SU-DHL-6 (cell line): Measurements from ENCODE around the gene PKD1L1.

Experiments used
- H2AFZ ChIP-seq: fragments of 200-600 bp; sonication (generic); 2 replicates; pipeline ENCODE4 v1.6.1; 2014; ENCODE audit warnings: low read depth, mild to moderate bottlenecking, moderate library complexity, mixed read lengths, antibody characterized with exemption, low read length; ENCODE audit not compliant: severe bottlenecking
- H3F3A ChIP-seq: fragments of 200-600 bp; shearing (Covaris generic); 2 replicates; pipeline ENCODE4 v1.6.0; 2016; ENCODE audit warnings: antibody characterized with exemption, mild to moderate bottlenecking; ENCODE audit not compliant: insufficient read depth
- H3K27ac ChIP-seq: fragments of 200-600 bp; sonication (generic); 2 replicates; pipeline ENCODE4 v1.5.1; 2016; ENCODE audit warnings: low read depth, mild to moderate bottlenecking, low read length, moderate library complexity, mixed read lengths
- H3K27me3 ChIP-seq: fragments of 200-600 bp; sonication (generic), shearing (Covaris generic); 2 replicates; pipeline ENCODE4 v1.6.0; 2014; ENCODE audit warnings: mild to moderate bottlenecking, low read length
- H3K36me3 ChIP-seq: fragments of 200-600 bp; sonication (generic); 2 replicates; pipeline ENCODE4 v1.6.1; 2014; ENCODE audit warnings: mild to moderate bottlenecking, low read length, mixed read lengths
- H3K4me2 ChIP-seq: fragments of 300-600, 200-600 bp; shearing (Covaris generic), sonication (generic); 2 replicates; pipeline ENCODE4 v1.6.0; 2014; ENCODE audit warnings: low read length, low read depth, mild to moderate bottlenecking; ENCODE audit not compliant: poor library complexity, severe bottlenecking
- H3K4me3 ChIP-seq: fragments of 200-600 bp; sonication (generic); 2 replicates; pipeline ENCODE4 v1.5.1; 2014; ENCODE audit warnings: antibody characterized with exemption, low read length, mild to moderate bottlenecking, mixed read lengths; ENCODE audit not compliant: insufficient read depth, poor library complexity, severe bottlenecking
- H3K79me2 ChIP-seq: fragments of 200-600 bp; sonication (generic); 2 replicates; pipeline ENCODE4 v1.6.1; 2014; ENCODE audit warnings: mild to moderate bottlenecking, low read length, moderate library complexity; ENCODE audit not compliant: insufficient read depth
- H3K9ac ChIP-seq: fragments of 200-600 bp; sonication (generic); 2 replicates; pipeline ENCODE4 v1.7.0; 2014; ENCODE audit warnings: mild to moderate bottlenecking, low read length
- H3K9me2 ChIP-seq: fragments of 200-600 bp; sonication (generic); replicated peaks from 2 replicates; pipeline ENCODE4 v1.6.1; 2014; ENCODE audit warnings: low read length; ENCODE audit not compliant: insufficient read depth
- H3K9me3 ChIP-seq: fragments of 200-600 bp; sonication (generic); 2 replicates; pipeline ENCODE4 v1.6.1; 2014; ENCODE audit warnings: low read length, mixed read lengths; ENCODE audit not compliant: insufficient read depth
- H4K20me1 ChIP-seq: fragments of 200-600 bp; sonication (generic); 2 replicates; pipeline ENCODE4 v1.6.1; 2014; ENCODE audit warnings: low read depth, mild to moderate bottlenecking, antibody characterized with exemption, low read length, moderate library complexity, mixed read lengths
- CTCF ChIP-seq: fragments of 200-600 bp; sonication (generic); IDR thresholded peaks from one replicate; pipeline ENCODE4 v1.5.1; 2017; ENCODE audit warnings: antibody characterized with exemption, mild to moderate bottlenecking, low read length, moderate library complexity; ENCODE audit not compliant: insufficient read depth, poor library complexity, severe bottlenecking
- EZH2phosphoT487 ChIP-seq: fragments of 200-600 bp; sonication (generic), shearing (Covaris generic); conservative IDR thresholded peaks from 2 replicates; pipeline ENCODE4 v1.6.1; 2018; ENCODE audit warnings: mild to moderate bottlenecking, antibody characterized with exemption, low read length, moderate library complexity, mixed read lengths

Gene PKD1L1

GRCh38 chr7:47890125-47890524 is 58.1 kb downstream of the PKD1L1 start:
- TF ChIP-seq EZH2phosphoT487 (no peak), CTCF (no peak)
- Histone ChIP-seq H3K79me2 (no peaks in the 10 kb centered on the region), H3K9me2 (no peaks in the 10 kb centered on the region), H3K9me3 (no peaks in the 10 kb centered on the region), H2AFZ (no peak overlapping the region), H3K27ac (no peak overlapping the region), H3K36me3 (no peaks in the 10 kb centered on the region), H4K20me1 (no peaks in the 10 kb centered on the region), H3K4me3 (no peak overlapping the region), H3K4me2 (no peak overlapping the region), H3K9ac (no peak overlapping the region), H3F3A (no peaks in the 10 kb centered on the region), H3K27me3 (no peaks in the 10 kb centered on the region)

DNA sequence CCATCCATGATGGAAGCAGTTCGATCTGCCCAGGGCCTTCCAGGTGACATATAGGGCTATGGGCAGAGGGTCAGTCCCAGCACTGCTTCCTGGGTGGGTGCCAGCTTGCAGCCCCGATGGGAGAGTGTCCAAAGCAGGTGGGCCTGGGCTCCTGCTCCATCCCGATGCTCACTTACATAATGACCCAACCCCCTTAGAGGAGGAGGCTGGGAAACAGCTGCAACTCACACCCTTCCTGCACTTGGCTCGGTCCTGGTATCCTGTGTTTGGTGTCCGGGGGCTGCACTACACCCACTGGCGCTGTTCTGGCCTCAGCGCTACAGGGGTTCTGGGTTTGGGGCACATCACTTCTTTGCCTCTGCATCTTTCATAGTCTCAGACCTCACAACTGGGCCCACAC is 58.5 kb downstream of the PKD1L1 start:
- H3K4me2 ChIP-seq: no peak overlapping the region
- no peaks in the 10 kb centered on the region for H3K79me2 ChIP-seq
- H3F3A ChIP-seq: no peaks in the 10 kb centered on the region
- H3K9me3 ChIP-seq: no peaks in the 10 kb centered on the region
- no peaks in the 10 kb centered on the region for H3K9me2 ChIP-seq
- H3K27ac ChIP-seq: no peak overlapping the region
- no peak overlapping the region for H3K9ac ChIP-seq
- no peaks in the 10 kb centered on the region for H3K36me3 ChIP-seq
- no peak overlapping the region for H3K4me3 ChIP-seq
- TF ChIP-seq CTCF: no peak
- TF ChIP-seq EZH2phosphoT487: no peak
- H3K27me3 ChIP-seq: no peaks in the 10 kb centered on the region
- no peak overlapping the region for H2AFZ ChIP-seq
- no peaks in the 10 kb centered on the region for H4K20me1 ChIP-seq

DNA sequence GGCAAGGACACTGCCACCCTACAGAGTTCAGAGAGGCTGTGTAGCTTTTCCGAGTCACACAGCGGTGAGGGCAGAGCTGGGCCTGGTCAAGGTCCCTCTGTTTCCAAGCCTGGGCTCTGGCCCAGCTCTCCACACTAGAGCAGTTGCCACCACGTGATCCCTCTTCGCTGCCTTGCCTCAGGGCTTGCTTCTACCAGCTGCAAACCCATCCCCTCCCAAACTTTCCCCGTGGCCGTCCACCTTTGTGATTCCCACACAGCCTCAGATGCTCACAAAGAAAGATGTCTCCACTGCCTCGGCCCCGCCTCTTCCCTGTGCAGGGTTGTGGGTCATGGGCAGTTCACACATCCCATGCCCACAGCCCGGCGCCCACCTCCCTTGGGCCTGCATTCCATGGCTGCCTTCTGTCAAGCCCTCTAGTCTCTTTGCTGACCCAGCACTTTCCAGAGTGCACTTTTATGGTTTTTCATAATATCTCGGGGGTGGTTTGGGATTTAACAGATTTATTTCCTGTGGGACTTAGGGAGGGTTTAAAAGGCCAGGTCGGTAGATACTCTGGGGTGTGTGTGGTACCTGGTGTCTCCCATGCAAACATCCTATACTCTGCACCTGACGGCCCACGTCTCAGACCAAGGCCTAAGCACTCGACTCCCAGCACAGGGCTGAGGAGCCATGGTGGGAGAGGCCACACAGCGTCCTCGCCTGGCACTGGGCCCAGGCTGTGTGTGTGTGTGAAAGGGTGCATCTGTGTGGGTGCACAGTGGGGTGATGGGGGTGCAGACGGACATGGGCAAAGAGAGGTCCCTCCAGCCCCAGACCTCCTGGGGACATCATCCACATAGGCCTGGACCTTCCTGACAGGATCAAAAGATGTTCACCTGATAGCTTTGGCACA is 59.6 kb downstream of the PKD1L1 start:
- no peak for TF ChIP-seq EZH2phosphoT487
- TF ChIP-seq CTCF: no peak

More for the DNA sequence above, 59.6 kb downstream of the PKD1L1 start:
- no peaks in the 10 kb centered on the region for H3K27me3 ChIP-seq
- no peak overlapping the region for H3K9ac ChIP-seq
- H4K20me1 ChIP-seq: no peaks in the 10 kb centered on the region
- no peaks in the 10 kb centered on the region for H3K9me3 ChIP-seq
- no peaks in the 10 kb centered on the region for H3F3A ChIP-seq
- H3K9me2 ChIP-seq: no peaks in the 10 kb centered on the region
- no peak overlapping the region for H3K4me3 ChIP-seq
- no peak overlapping the region for H3K27ac ChIP-seq
- H3K79me2 ChIP-seq: no peaks in the 10 kb centered on the region
- H3K4me2 ChIP-seq: no peak overlapping the region
- H3K36me3 ChIP-seq: no peaks in the 10 kb centered on the region
- H2AFZ ChIP-seq: no peak overlapping the region
